Endothelial cell of umbilical vein (primary cell): Measurements from ENCODE around the gene ZNF714. TPM values are rescaled to one million over a fixed set of nuclear protein-coding genes. Genes with fewer than 3 reads are reported as not detected.

Source experiments
- BruUV-seq: library from RNA; stranded (reverse); fragments of 400-500 nt; replicated peaks from 2 replicates; lab custom pipeline; 2021; lab: Mats Ljungman, UMichigan
- CTCF ChIA-PET: fragments of 300-600, 350-600 bp; sonication (Branson Sonifier 250); formaldehyde crosslinking; loops from one replicate; lab custom pipeline; 2021; ENCODE audit warnings: antibody characterized with exemption, inconsistent platforms; lab: Charles Lee
- POLR2A ChIA-PET: fragments of 300-600, 350-600 bp; sonication (Branson Sonifier 250); formaldehyde crosslinking; loops from one replicate; lab custom pipeline; 2021; ENCODE audit warnings: antibody characterized with exemption, inconsistent platforms; lab: Charles Lee
- DNase-seq: peaks from one replicate; pipeline ENCODE4 v3.0.0-alpha.2; 2011; ENCODE audit warnings: low read depth, low spot score
- FAIRE-seq: peaks from 2 replicates; lab custom pipeline; 2011; peaks lifted over from hg19 to GRCh38; lab: Jason Lieb, UNC
- H2AFZ ChIP-seq: 2 replicates; pipeline ENCODE4 v1.6.0; 2012; ENCODE audit warnings: low read depth, low read length, control low read depth, inconsistent platforms
- H3K27ac ChIP-seq: 2 replicates; pipeline ENCODE4 v1.5.1; 2011; ENCODE audit warnings: low read depth, mild to moderate bottlenecking, control low read depth, low read length, moderate library complexity; ENCODE audit not compliant: insufficient read depth
- H3K27me3 ChIP-seq, 2 experiments: 2 replicates each; pipeline versions ENCODE4 v1.6.0 to v1.6.1; 2011; ENCODE audit warnings: low read length in 2 of 2, mixed read lengths in 1 of 2; ENCODE audit not compliant: control insufficient read depth in 2 of 2, insufficient read depth in 2 of 2
- H3K36me3 ChIP-seq, 2 experiments: 2 replicates in 1 of 2; 3 replicates in 1 of 2; pipeline ENCODE4 v1.5.1; 2011; ENCODE audit warnings: low read length in 2 of 2, mild to moderate bottlenecking in 1 of 2, moderate library complexity in 1 of 2; ENCODE audit not compliant: control insufficient read depth in 2 of 2, insufficient read depth in 2 of 2; ENCODE audit errors: extremely low read depth in 1 of 2
- H3K4me1 ChIP-seq: 3 replicates; pipeline ENCODE4 v1.5.1; 2011; ENCODE audit warnings: mild to moderate bottlenecking, low read length; ENCODE audit not compliant: control insufficient read depth, insufficient read depth; ENCODE audit errors: extremely low read depth
- H3K4me2 ChIP-seq: 2 replicates; pipeline ENCODE4 v1.6.1; 2011; ENCODE audit warnings: low read length, control low read depth, mixed read lengths; ENCODE audit not compliant: insufficient read depth
- H3K4me3 ChIP-seq, 3 experiments: fragments of 200-600 bp in 1 of 3; sonication (generic), shearing (Covaris generic) in 1 of 3; replicated peaks in 1 of 3; 2 replicates each; pipeline ENCODE4 v1.5.1; 2011 to 2016; ENCODE audit warnings: control low read depth in 3 of 3, low read length in 3 of 3, mild to moderate bottlenecking in 2 of 3, inconsistent platforms in 1 of 3, low read depth in 1 of 3, moderate library complexity in 1 of 3; ENCODE audit not compliant: insufficient read depth in 1 of 3
- H3K79me2 ChIP-seq: 2 replicates; pipeline ENCODE4 v1.6.0; 2012; ENCODE audit warnings: low read length, inconsistent platforms; ENCODE audit not compliant: control insufficient read depth, insufficient read depth
- H3K9ac ChIP-seq: replicated peaks from 2 replicates; pipeline ENCODE3; 2011; ENCODE audit warnings: low read length, control low read depth; ENCODE audit not compliant: insufficient read depth; ENCODE audit errors: extremely low read depth
- H3K9me1 ChIP-seq: replicated peaks from 3 replicates; pipeline ENCODE4 v1.6.0; 2011; ENCODE audit warnings: mild to moderate bottlenecking, low read length; ENCODE audit not compliant: control insufficient read depth, insufficient read depth; ENCODE audit errors: extremely low read depth
- H3K9me3 ChIP-seq: replicated peaks from 2 replicates; pipeline ENCODE4 v1.5.1; 2012; ENCODE audit warnings: low read length, inconsistent platforms; ENCODE audit not compliant: control insufficient read depth, insufficient read depth
- H4K20me1 ChIP-seq: replicated peaks from 2 replicates; pipeline ENCODE3; 2011; ENCODE audit warnings: mild to moderate bottlenecking, low read length; ENCODE audit not compliant: control insufficient read depth, insufficient read depth; ENCODE audit errors: extremely low read depth
- CTCF ChIP-seq, 2 donors: IDR thresholded peaks; 1 replicate in 1 of 2; 2 replicates in 1 of 2; pipeline ENCODE4 v1.5.1; 2011; ENCODE audit warnings: low read length in 2 of 2, mild to moderate bottlenecking in 2 of 2, moderate library complexity in 2 of 2, control low read depth in 1 of 2, inconsistent platforms in 1 of 2, low read depth in 1 of 2; ENCODE audit not compliant: insufficient read depth in 1 of 2; ENCODE audit errors: extremely low read depth in 1 of 2
- EZH2 ChIP-seq: IDR thresholded peaks from 2 replicates; pipeline ENCODE4 v1.6.1; 2012; ENCODE audit warnings: borderline replicate concordance, low read depth, mild to moderate bottlenecking, moderate library complexity, low read length, inconsistent platforms; ENCODE audit not compliant: severe bottlenecking
- FOS ChIP-seq: IDR thresholded peaks from 2 replicates; pipeline ENCODE4 v1.6.1; 2011; ENCODE audit warnings: mild to moderate bottlenecking, low read length, moderate library complexity, borderline replicate concordance; ENCODE audit not compliant: insufficient read depth
- GATA2 ChIP-seq: IDR thresholded peaks from 2 replicates; pipeline ENCODE4 v1.7.0; 2011; ENCODE audit warnings: low read depth, mild to moderate bottlenecking, moderate library complexity, mixed read lengths, low read length; ENCODE audit not compliant: insufficient read length, insufficient read depth
- JUN ChIP-seq: IDR thresholded peaks from 2 replicates; pipeline ENCODE4 v1.6.1; 2011; ENCODE audit warnings: borderline replicate concordance, low read depth; ENCODE audit not compliant: insufficient read length, insufficient read depth
- MYC ChIP-seq: IDR thresholded peaks from one replicate; pipeline ENCODE4 v1.6.1; 2011; ENCODE audit warnings: mild to moderate bottlenecking, low read depth, low read length
- POLR2A ChIP-seq: IDR thresholded peaks from 2 replicates; pipeline ENCODE4 v1.6.1; 2012; ENCODE audit warnings: low read depth, mild to moderate bottlenecking, control low read depth, low read length
- POLR2AphosphoS5 ChIP-seq: IDR thresholded peaks from 2 replicates; pipeline ENCODE4 v1.6.1; 2012; ENCODE audit warnings: low read depth, mild to moderate bottlenecking, control low read depth, low read length, moderate library complexity; ENCODE audit not compliant: insufficient read depth
- dilution Hi-C: fragments of 300-500 bp; cut with MboI; formaldehyde crosslinking; loops from one replicate; pipeline ENCODE4 v1.15.0; 2019; ENCODE audit warnings: low sequenced_read_pairs; ENCODE audit not compliant: extremely low pct_ligation_motif_present
- intact Hi-C: fragments of 100-400 bp; cut with micrococcal nuclease; formaldehyde crosslinking; loops from one replicate; pipeline ENCODE4 v1.10.0; 2022
- polyA plus RNA-seq, 4 experiments: library from polyadenylated mRNA; depleted of rRNA in 3 of 4; stranded (reverse) in 3 of 4; unstranded in 1 of 4; fragments of >200 nt; gene quantifications; 2 replicates each; pipeline versions ENCODE4 v1.2.1 to v1.2.3, GENCODE V29; 2011 to 2012; ENCODE audit warnings: missing spikeins in 1 of 4
- total RNA-seq: library from RNA; stranded (reverse); gene quantifications from 2 replicates; pipeline ENCODE4 v1.2.3, GENCODE V29; 2021
- TF ChIP-seq, protein P1 (sequence below): IDR thresholded peaks from 2 replicates; pipeline ENCODE4 v1.6.1; 2011; ENCODE audit not compliant: insufficient read depth, insufficient read length

ZNF714 gene
- total and polyA plus RNA-seq, 2 donors (not counting 3 experiments of a cell fraction or from before 2014, with no cell fraction given) = 3.4 to 15.0 TPM

DNA sequence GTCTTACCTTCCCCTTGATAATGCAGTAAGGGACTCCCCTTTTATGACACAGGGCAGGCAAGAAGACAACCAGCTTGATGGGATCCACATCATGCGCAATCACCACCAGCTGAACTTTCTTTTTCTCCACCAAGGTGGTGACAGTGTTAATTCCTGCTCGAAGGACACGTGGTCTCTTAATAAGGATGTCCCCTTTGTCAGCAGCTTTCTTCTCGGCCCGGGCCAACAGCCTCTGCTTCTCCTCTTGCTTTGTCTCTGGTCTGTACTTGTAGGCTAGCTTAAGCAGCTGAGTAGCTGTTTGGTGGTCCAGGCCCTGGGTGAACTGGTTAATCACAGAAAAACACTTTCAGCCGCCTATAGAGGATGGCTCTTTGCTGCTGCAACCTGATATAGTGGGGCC is 67.9 kb downstream of the ZNF714 start:
- no peak overlapping the region for H2AFZ ChIP-seq
- no peak overlapping the region for H3K4me2 ChIP-seq
- peaks cover 0 to 20% of the 10 kb centered on the region in 2 experiments for H3K36me3 ChIP-seq
- FAIRE-seq = no peak
- intact Hi-C loops (loop anchor here (10.0 kb wide), 1 partner anchor 175 kb away; the partner anchor contains the start of gene ZNF708), dilution Hi-C loops (no loop called here)
- H3K27ac ChIP-seq = no peak overlapping the region
- H4K20me1 ChIP-seq = no peaks in the 10 kb centered on the region
- no peaks in the 10 kb centered on the region for H3K9me1 ChIP-seq
- H3K79me2 ChIP-seq = no peaks in the 10 kb centered on the region
- ChIA-PET POLR2A (no interaction called here), CTCF (interaction anchor here (1.1 kb wide), 1 partner anchor 8 kb away, joined by 3 read pairs; the partner anchor contains the start of gene ZNF431)
- TF ChIP-seq, protein P1, sequence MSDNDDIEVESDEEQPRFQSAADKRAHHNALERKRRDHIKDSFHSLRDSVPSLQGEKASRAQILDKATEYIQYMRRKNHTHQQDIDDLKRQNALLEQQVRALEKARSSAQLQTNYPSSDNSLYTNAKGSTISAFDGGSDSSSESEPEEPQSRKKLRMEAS = no peak
- TF ChIP-seq EZH2 (no peak), POLR2A (no peak), CTCF (IDR thresholded peaks at IDR 0.05; ENCODE audit: extremely low read depth in 1 of 2, insufficient read depth in 1 of 2, low read depth in 1 of 2, low read length in 2 of 2) (no peak), POLR2AphosphoS5 (no peak), MYC (no peak), GATA2 (no peak), FOS (no peak), JUN (no peak)
- DNase-seq = no peak
- H3K4me1 ChIP-seq = no peaks in the 10 kb centered on the region
- H3K9me3 ChIP-seq = no peaks in the 10 kb centered on the region
- no peaks in the 10 kb centered on the region for H3K27me3 ChIP-seq
- BruUV-seq = no TSS peak
- no peak overlapping the region for H3K4me3 ChIP-seq
- no peak overlapping the region for H3K9ac ChIP-seq
